GM18498 (cell line): Measurements from ENCODE around the gene PSORS1C1.
"Not testable (repeated sequence)": the region's sequence is repeated elsewhere in the genome, so short reads cannot be mapped to it uniquely, and the experiment has no call there.

Source experiments
- ATAC-seq: cut with Tn5 transposase; IDR thresholded peaks from one replicate; pipeline ENCODE4 v1.9.1; 2021; ENCODE audit warnings: mild to moderate bottlenecking, moderate library complexity; ENCODE audit not compliant: unreplicated experiment

PSORS1C1 gene

GRCh38 chr6:31157513-31158139 lies 43.0 kb downstream of the PSORS1C1 start, which contains the start of gene CCHCR1:
CCHCR1 (minus strand) TSS chr6:31157802; CDS start chr6:31157600, 202 bp downstream.
- no peak for ATAC-seq

GRCh38 chr6:31158140-31158862 lies 43.7 kb downstream of the PSORS1C1 start, which contains the start of gene TCF19:
TCF19 (plus strand) TSS chr6:31158589; CDS start chr6:31159470, 881 bp downstream.
- peak; percentile 89 for ATAC-seq

GRCh38 chr6:31158863-31159855 lies 44.6 kb downstream of the PSORS1C1 start:
- ATAC-seq, result no peak

GRCh38 chr6:31161216-31162126 lies 46.9 kb downstream of the PSORS1C1 start:
- ATAC-seq, result no peak

GRCh38 chr6:31162463-31163165 lies 48.0 kb downstream of the PSORS1C1 start:
- no peak for ATAC-seq

GRCh38 chr6:31163922-31164321 lies 49.3 kb downstream of the PSORS1C1 start:
- ATAC-seq, result no peak

GRCh38 chr6:31164475-31165063 lies 50.0 kb downstream of the PSORS1C1 start:
- ATAC-seq, result not testable (repeated sequence)

DNA sequence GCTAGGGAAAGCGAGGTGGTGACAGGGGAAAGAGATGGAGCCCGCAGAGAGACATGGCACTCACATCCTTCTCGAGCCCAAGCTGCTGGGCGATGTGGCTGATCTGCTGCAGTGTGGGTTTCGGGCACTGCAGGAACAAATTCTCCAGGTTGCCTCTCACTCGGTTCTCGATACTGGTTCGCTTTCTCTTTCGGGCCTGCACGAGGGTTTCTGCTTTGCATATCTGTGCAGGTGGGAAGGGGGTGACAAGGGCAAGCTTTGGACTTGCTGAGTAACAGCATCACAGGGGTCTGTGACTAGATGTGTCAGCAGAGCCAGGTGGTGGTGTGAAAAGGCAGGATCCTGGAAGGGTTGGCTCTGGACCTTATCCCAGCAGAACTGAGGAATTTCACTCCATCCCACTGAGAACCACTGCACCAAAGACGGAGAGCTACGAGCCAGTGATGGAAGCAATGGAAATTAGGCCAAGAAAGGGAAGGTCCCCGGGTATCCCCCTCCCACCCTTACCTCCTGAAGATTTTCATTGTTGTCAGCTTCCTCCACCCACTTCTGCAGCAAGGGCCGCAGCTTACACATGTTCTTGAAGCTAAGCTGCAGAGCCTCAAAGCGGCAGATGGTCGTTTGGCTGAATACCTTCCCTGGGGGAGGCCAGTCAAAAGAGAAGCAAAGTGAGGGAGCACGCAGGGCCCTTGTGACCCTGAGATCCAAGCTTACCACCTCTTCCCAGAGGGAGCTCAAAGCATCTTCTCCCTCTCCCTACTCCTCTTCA lies 50.6 kb downstream of the PSORS1C1 start:
- ATAC-seq, result peak; percentile 79

DNA sequence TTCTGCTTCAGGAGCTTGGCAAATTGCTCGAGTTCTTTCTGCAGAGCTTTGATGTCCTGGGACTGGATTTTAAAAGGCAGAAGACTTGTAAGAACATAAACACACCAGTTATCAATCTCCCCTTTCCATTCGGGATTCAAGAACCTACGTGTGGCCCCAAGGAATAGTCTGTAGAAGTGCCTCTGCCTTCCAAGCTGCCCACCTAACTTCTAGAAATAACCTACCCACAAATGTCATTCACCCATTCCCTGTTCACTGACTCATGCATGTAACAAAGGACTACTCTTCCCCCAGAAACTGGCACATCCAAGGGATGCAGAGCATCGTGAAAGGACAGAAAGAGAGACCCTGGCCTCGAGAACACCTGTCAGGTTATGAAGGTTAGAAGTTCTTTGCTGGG lies 51.4 kb downstream of the PSORS1C1 start:
- ATAC-seq, result no peak

- ATAC-seq, result no peak
Measured at GRCh38 chr6:31168606-31169005, 54.0 kb downstream of the PSORS1C1 start.

DNA sequence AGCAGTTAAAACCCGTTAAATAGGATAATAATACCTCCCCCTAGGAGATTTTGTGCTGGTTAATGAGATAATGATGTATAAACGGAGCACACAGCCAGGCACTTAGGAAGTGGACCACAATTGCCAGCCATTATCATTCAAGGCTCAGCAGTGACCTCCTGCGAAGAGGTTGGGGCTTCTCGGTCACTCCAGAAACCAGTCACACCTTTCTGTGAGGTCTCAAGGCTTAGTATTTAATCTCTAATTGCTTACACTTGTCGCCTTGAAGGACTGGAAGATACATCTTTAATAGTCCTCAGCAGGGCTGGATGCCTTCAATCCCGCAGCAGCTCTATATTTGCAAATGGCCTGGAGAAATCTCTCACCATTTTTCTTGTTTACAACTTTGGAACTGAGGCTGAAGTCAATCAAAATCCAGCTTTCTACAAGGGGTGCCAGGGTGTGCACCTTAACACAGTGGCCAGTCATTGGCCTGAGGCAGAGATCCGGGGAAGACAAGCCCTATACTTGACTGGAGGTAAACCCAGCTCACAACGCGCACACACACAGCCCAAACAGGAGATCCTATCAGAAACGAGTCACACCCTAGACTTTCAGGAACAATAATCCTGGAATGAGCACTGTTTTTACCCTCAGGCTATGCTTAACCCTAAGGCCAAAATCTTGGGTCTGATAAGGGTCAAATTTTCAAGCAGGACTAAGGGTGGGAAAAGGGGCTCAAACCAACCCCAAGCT lies 54.7 kb downstream of the PSORS1C1 start:
- no peak for ATAC-seq

DNA sequence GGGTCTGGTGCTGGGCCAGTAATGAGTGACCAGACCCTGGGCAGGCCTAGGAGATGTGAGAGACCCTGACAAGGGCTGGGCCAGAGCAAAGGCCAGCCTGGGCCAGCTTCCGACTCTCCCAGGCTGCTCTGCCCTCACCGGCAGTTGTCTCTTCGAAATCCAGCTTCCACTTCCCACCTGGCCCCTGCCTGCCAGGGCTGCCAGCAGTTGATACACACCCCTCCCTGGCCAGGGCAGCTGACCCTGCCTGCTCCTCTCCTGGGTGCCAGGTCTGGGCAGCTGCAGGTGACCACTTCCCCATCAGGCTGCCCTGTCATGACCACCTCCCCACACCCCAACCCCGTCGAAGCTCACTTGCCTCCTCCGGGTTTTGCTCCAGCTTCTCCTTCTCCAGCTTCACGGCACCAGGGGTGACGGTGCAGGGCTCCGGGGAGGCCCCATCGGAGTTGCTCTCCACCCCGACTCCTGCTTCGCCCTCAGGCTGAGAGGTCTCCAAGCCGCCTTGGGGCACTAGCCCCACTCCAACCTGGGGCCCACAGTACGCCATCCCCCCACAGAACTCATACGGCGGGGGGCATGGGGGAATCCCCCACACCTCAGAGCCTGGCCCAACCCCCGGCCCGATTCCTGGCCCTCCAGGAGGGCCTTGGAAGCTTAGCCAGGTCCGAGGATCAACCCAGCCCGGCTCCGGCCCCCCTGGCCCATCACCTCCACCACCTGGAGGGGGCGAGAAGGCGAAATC lies 55.4 kb downstream of the PSORS1C1 start:
- ATAC-seq, result not testable (repeated sequence)

GRCh38 chr6:31170600-31170881 lies 55.9 kb downstream of the PSORS1C1 start, which contains the start of gene POU5F1:
POU5F1 (minus strand) TSS chr6:31170682; CDS start chr6:31170620, 62 bp downstream.
- ATAC-seq, result no peak

GRCh38 chr6:31170987-31171671 lies 56.5 kb downstream of the PSORS1C1 start:
- ATAC-seq, result no peak

DNA sequence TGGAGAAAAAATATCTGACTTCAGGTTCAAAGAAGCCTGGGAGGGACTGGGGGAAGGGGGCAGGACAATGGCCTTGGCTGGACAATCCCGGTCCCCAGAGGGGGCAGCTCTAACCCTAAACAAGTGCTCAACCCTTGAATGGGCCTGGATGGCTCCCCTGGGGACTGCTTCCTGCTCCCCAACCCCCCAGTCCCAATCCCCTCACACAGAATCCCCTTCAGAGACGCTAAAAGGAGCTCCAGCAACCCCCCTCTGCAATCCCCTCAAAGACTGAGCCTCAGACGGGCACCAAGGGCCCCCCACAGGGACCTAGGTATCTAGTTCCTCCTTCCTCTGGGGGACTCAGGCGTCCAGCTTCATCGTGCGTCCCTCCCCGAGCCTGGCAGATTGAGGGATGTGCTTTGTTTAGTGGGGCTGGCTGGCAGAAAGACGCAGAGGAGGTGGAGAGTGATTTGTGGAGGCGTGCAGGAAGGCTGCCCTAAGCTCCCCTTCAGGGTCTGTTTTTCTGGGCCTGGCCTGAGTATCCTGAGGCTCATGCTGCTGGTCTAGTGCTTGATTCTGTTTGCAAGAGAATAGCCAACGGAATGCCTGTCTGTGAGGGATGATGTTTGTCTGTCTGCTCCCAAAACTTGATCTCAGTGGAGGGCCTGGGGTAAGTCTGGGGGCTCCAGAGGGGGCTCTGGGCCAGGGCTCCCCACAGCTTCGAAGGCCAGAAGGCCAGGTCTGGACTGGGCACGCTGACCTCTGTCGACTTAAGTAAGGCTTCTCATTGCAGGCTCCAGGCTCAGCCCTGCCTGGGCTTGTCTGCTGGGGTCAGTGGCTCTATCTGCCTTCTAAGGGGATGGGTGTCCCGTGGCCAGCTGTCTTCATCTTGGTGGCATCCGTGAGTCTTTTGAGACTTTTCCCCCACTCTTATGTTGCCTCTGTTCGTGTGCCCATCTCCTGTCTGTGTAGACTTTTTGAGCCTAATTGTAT lies 57.6 kb downstream of the PSORS1C1 start:
- ATAC-seq, result no peak
